Mesodermal cell (in vitro differentiated cells): ENCODE results near the gene TTC28.
"Not testable (repeated sequence)": the region's sequence is repeated elsewhere in the genome, so short reads cannot be mapped to it uniquely, and the experiment has no call there.

Experiments used
- H3K27ac ChIP-seq: 2 replicates; pipeline ENCODE4 v1.7.0; 2013; ENCODE audit warnings: mild to moderate bottlenecking, low read depth, low read length, moderate library complexity; ENCODE audit not compliant: severe bottlenecking
- H3K36me3 ChIP-seq: 2 replicates; pipeline ENCODE4 v1.7.1; 2013; ENCODE audit warnings: mild to moderate bottlenecking, low read length, moderate library complexity; ENCODE audit not compliant: control insufficient read depth, insufficient read depth
- H3K4me1 ChIP-seq: one replicate; pipeline ENCODE4 v1.7.1; 2013; ENCODE audit warnings: mild to moderate bottlenecking, low read length; ENCODE audit not compliant: insufficient read depth, control insufficient read depth, poor library complexity, severe bottlenecking
- H3K4me3 ChIP-seq: 2 replicates; pipeline ENCODE4 v1.7.0; 2013; ENCODE audit warnings: low read length, control low read depth, mild to moderate bottlenecking; ENCODE audit not compliant: insufficient read depth, poor library complexity, severe bottlenecking; ENCODE audit errors: extremely low read depth
- H3K9me3 ChIP-seq: 2 replicates; pipeline ENCODE4 v1.7.1; 2013; ENCODE audit warnings: mild to moderate bottlenecking, low read length, moderate library complexity; ENCODE audit not compliant: control insufficient read depth
- WGBS, 2 experiments: methylation state at CpG; one replicate each; pipeline ENCODE4 v1.1.5; 2013; ENCODE audit warnings: missing lambda C conversion rate in 2 of 2; ENCODE audit not compliant: insufficient coverage in 2 of 2; 5-methylcytosine and 5-hydroxymethylcytosine counted together

The TTC28 gene

GRCh38 chr22:28582806-28583205, 96.8 kb downstream of the TTC28 start:
- 57 to 73% methylated on average over 2 to 3 of the region's 3 CpGs for WGBS, 2 experiments
- no peak overlapping the region for H3K4me3 ChIP-seq
- no peaks in the 10 kb centered on the region for H3K4me1 ChIP-seq
- H3K27ac ChIP-seq: peak overlapping the region; percentile 31
- H3K36me3 ChIP-seq: no peaks in the 10 kb centered on the region
- H3K9me3 ChIP-seq: no peaks in the 10 kb centered on the region

GRCh38 chr22:28581016-28581415, 98.6 kb downstream of the TTC28 start:
- Histone ChIP-seq H3K9me3 (no peaks in the 10 kb centered on the region), H3K27ac (no peak overlapping the region), H3K4me1 (no peaks in the 10 kb centered on the region), H3K36me3 (no peaks in the 10 kb centered on the region), H3K4me3 (no peak overlapping the region)
- WGBS, 2 experiments: 100% methylated on average over 2 of the region's 8 CpGs; no CpG with 5 or more reads in 1 of the 2 experiments

GRCh38 chr22:28576162-28576561, 103.5 kb downstream of the TTC28 start:
- WGBS, 2 experiments: no CpG with 5 or more reads among the region's 3 CpGs
- Histone ChIP-seq H3K9me3 (no peaks in the 10 kb centered on the region), H3K4me1 (no peaks in the 10 kb centered on the region), H3K4me3 (no peak overlapping the region), H3K36me3 (no peaks in the 10 kb centered on the region), H3K27ac (no peak overlapping the region)

- H3K27ac ChIP-seq: no peak overlapping the region
- no peaks in the 10 kb centered on the region for H3K4me1 ChIP-seq
- no peaks in the 10 kb centered on the region for H3K9me3 ChIP-seq
- no peaks in the 10 kb centered on the region for H3K36me3 ChIP-seq
- H3K4me3 ChIP-seq: no peak overlapping the region
- no CpG with 5 or more reads among the region's 4 CpGs for WGBS, 2 experiments
Measured at GRCh38 chr22:28574159-28574788, 105.4 kb downstream of the TTC28 start.

GRCh38 chr22:28570696-28571373, 108.8 kb downstream of the TTC28 start:
- 100% methylated on average over 1 of the region's 3 CpGs for WGBS, 2 experiments
- Histone ChIP-seq H3K4me3 (no peak overlapping the region), H3K27ac (no peak overlapping the region), H3K36me3 (no peaks in the 10 kb centered on the region), H3K9me3 (no peaks in the 10 kb centered on the region), H3K4me1 (no peaks in the 10 kb centered on the region)

- WGBS, 2 experiments: 80 to 100% methylated on average over 1 of the region's 3 CpGs
- not testable (repeated sequence) for H3K27ac ChIP-seq, H3K36me3 ChIP-seq, H3K4me3 ChIP-seq, H3K4me1 ChIP-seq, H3K9me3 ChIP-seq
Measured at GRCh38 chr22:28568974-28569373, 110.7 kb downstream of the TTC28 start.

GRCh38 chr22:28568099-28568498, 111.5 kb downstream of the TTC28 start:
- no peaks in the 10 kb centered on the region for H3K9me3 ChIP-seq
- no peaks in the 10 kb centered on the region for H3K4me1 ChIP-seq
- H3K4me3 ChIP-seq: no peak overlapping the region
- H3K36me3 ChIP-seq: no peaks in the 10 kb centered on the region
- H3K27ac ChIP-seq: no peak overlapping the region

- H3K36me3 ChIP-seq, H3K4me1 ChIP-seq, H3K27ac ChIP-seq, H3K4me3 ChIP-seq, H3K9me3 ChIP-seq: not testable (repeated sequence)
- 83 to 93% methylated on average over 3 to 9 of the region's 12 CpGs for WGBS, 2 experiments
Measured at GRCh38 chr22:28566920-28567499, 112.6 kb downstream of the TTC28 start.

- H3K27ac ChIP-seq: no peak overlapping the region
- H3K36me3 ChIP-seq: no peaks in the 10 kb centered on the region
- H3K4me1 ChIP-seq: peaks cover 12% of the 10 kb centered on the region
- no peaks in the 10 kb centered on the region for H3K9me3 ChIP-seq
- H3K4me3 ChIP-seq: no peak overlapping the region
- WGBS, 2 experiments: no CpG with 5 or more reads among the region's 2 CpGs
Measured at GRCh38 chr22:28563636-28564035, 116.0 kb downstream of the TTC28 start.

GRCh38 chr22:28562324-28562723, 117.3 kb downstream of the TTC28 start:
- no peaks in the 10 kb centered on the region for H3K9me3 ChIP-seq
- no peak overlapping the region for H3K27ac ChIP-seq
- H3K4me3 ChIP-seq: no peak overlapping the region
- no peaks in the 10 kb centered on the region for H3K36me3 ChIP-seq
- WGBS, 2 experiments: no CpG with 5 or more reads among the region's 1 CpG
- peaks cover 12% of the 10 kb centered on the region for H3K4me1 ChIP-seq

GRCh38 chr22:28560743-28561101, 118.9 kb downstream of the TTC28 start:
- H3K4me1 ChIP-seq: peaks cover 12% of the 10 kb centered on the region
- H3K36me3 ChIP-seq, H3K9me3 ChIP-seq, H3K4me3 ChIP-seq: not testable (repeated sequence)
- WGBS, 2 experiments: 80% methylated on average over 1 of the region's 5 CpGs; no CpG with 5 or more reads in 1 of the 2 experiments
- H3K27ac ChIP-seq: peak overlapping the region; percentile 75
